Activated naive CD8-positive, alpha-beta T cell treated with anti-CD3 and anti-CD28 coated beads for 36 hours (primary cell): ENCODE measurements around the gene RNF20. TPM values are rescaled to one million over a fixed set of nuclear protein-coding genes. Genes with fewer than 3 reads are reported as not detected.

Experiments used
- DNase-seq: peaks from one replicate; pipeline ENCODE4 v3.0.0; 2021
- H3K27ac Mint-ChIP-seq: one replicate; pipeline ENCODE4 v1.8.0; 2022; ENCODE audit warnings: mild to moderate bottlenecking, moderate library complexity, mixed read lengths
- H3K27me3 Mint-ChIP-seq: one replicate; pipeline ENCODE4 v1.8.0; 2022; ENCODE audit warnings: mild to moderate bottlenecking, mixed read lengths
- H3K36me3 Mint-ChIP-seq: one replicate; pipeline ENCODE4 v1.8.0; 2021; ENCODE audit warnings: mild to moderate bottlenecking, mixed read lengths
- H3K4me1 Mint-ChIP-seq: one replicate; pipeline ENCODE4 v1.8.0; 2021; ENCODE audit warnings: mixed read lengths
- H3K4me3 Mint-ChIP-seq: one replicate; pipeline ENCODE4 v1.8.0; 2022; ENCODE audit warnings: mild to moderate bottlenecking, moderate library complexity, mixed read lengths
- H3K9me3 Mint-ChIP-seq: one replicate; pipeline ENCODE4 v1.8.0; 2022; ENCODE audit warnings: mixed read lengths
- total RNA-seq, 2 experiments: library from RNA; stranded (reverse); gene quantifications; one replicate each; pipeline ENCODE4 v1.2.3, GENCODE V29; 2021

The RNF20 gene
- 10 to 100 TPM; 39.7 to 44.2 TPM for total RNA-seq

- peak within 1 kb of the TSS; percentile 99 for H3K27ac Mint-ChIP-seq
- peak; percentile 98 for DNase-seq
- H3K27me3 Mint-ChIP-seq, result peaks cover under 1% of the 10 kb centered on the region
Measured at GRCh38 chr9:101533334-101534204, at the start of gene RNF20. TSS of gene RNF20 (plus strand) at chr9:101533853. CDS start at chr9:101535424, 1,571 bp downstream.

GRCh38 chr9:101484046-101484445 lies 49.6 kb upstream of the RNF20 start:
- Mint-ChIP-seq H3K36me3 (no peaks in the 10 kb centered on the region), H3K9me3 (no peaks in the 10 kb centered on the region), H3K27ac (no peak overlapping the region), H3K4me3 (no peak overlapping the region), H3K27me3 (peaks cover 61% of the 10 kb centered on the region), H3K4me1 (peaks cover 4% of the 10 kb centered on the region)
- DNase-seq, result no peak

More at GRCh38 chr9:101533334-101534204, at the start of gene RNF20:
- Mint-ChIP-seq H3K4me1 (peaks cover 12% of the 10 kb centered on the region), H3K36me3 (peaks cover 9% of the 10 kb centered on the region), H3K4me3 (peak within 1 kb of the TSS; percentile 89), H3K9me3 (no peaks in the 10 kb centered on the region)

- Mint-ChIP-seq H3K4me1 (peaks cover 4% of the 10 kb centered on the region), H3K36me3 (no peaks in the 10 kb centered on the region), H3K27ac (no peak overlapping the region), H3K9me3 (no peaks in the 10 kb centered on the region), H3K4me3 (no peak overlapping the region), H3K27me3 (peaks cover 61% of the 10 kb centered on the region)
- no peak for DNase-seq
Measured at GRCh38 chr9:101485924-101486692, 47.5 kb upstream of the RNF20 start.

- peaks cover 59% of the 10 kb centered on the region for H3K27me3 Mint-ChIP-seq
- H3K4me1 Mint-ChIP-seq, result peaks cover 4% of the 10 kb centered on the region
- no peaks in the 10 kb centered on the region for H3K36me3 Mint-ChIP-seq
- H3K9me3 Mint-ChIP-seq, result no peaks in the 10 kb centered on the region
- no peak overlapping the region for H3K27ac Mint-ChIP-seq
- H3K4me3 Mint-ChIP-seq, result peak overlapping the region; percentile 63
- DNase-seq, result peak; percentile 42
Measured at GRCh38 chr9:101486693-101487442, 46.8 kb upstream of the RNF20 start.

GRCh38 chr9:101487443-101487840 lies 46.2 kb upstream of the RNF20 start:
- Mint-ChIP-seq H3K27ac (no peak overlapping the region), H3K9me3 (no peaks in the 10 kb centered on the region), H3K4me3 (peak overlapping the region; percentile 9), H3K36me3 (no peaks in the 10 kb centered on the region), H3K27me3 (peaks cover 64% of the 10 kb centered on the region), H3K4me1 (peaks cover 4% of the 10 kb centered on the region)
- DNase-seq, result no peak

- Mint-ChIP-seq H3K9me3 (peaks cover 2% of the 10 kb centered on the region), H3K27ac (no peak overlapping the region), H3K27me3 (peaks cover 20% of the 10 kb centered on the region), H3K4me1 (no peaks in the 10 kb centered on the region), H3K36me3 (no peaks in the 10 kb centered on the region), H3K4me3 (no peak overlapping the region)
- no peak for DNase-seq
Measured at GRCh38 chr9:101495810-101496209, 37.8 kb upstream of the RNF20 start.

- no peak overlapping the region for H3K4me3 Mint-ChIP-seq
- H3K36me3 Mint-ChIP-seq, result no peaks in the 10 kb centered on the region
- no peak for DNase-seq
- H3K27me3 Mint-ChIP-seq, result peaks cover 13% of the 10 kb centered on the region
- no peaks in the 10 kb centered on the region for H3K4me1 Mint-ChIP-seq
- H3K27ac Mint-ChIP-seq, result no peak overlapping the region
- no peaks in the 10 kb centered on the region for H3K9me3 Mint-ChIP-seq
Measured at GRCh38 chr9:101498323-101498722, 35.3 kb upstream of the RNF20 start.

- H3K36me3 Mint-ChIP-seq, result no peaks in the 10 kb centered on the region
- no peaks in the 10 kb centered on the region for H3K9me3 Mint-ChIP-seq
- no peak overlapping the region for H3K4me3 Mint-ChIP-seq
- H3K27ac Mint-ChIP-seq, result no peak overlapping the region
- DNase-seq, result no peak
- H3K4me1 Mint-ChIP-seq, result no peaks in the 10 kb centered on the region
- peaks cover 5% of the 10 kb centered on the region for H3K27me3 Mint-ChIP-seq
Measured at GRCh38 chr9:101504188-101504587, 29.5 kb upstream of the RNF20 start.

- Mint-ChIP-seq H3K4me1 (peaks cover 2% of the 10 kb centered on the region), H3K9me3 (no peaks in the 10 kb centered on the region), H3K27me3 (no peaks in the 10 kb centered on the region), H3K4me3 (no peak overlapping the region), H3K36me3 (no peaks in the 10 kb centered on the region), H3K27ac (no peak overlapping the region)
- DNase-seq, result no peak
Measured at GRCh38 chr9:101508211-101508610, 25.4 kb upstream of the RNF20 start.

GRCh38 chr9:101509572-101509971 lies 24.1 kb upstream of the RNF20 start:
- Mint-ChIP-seq H3K9me3 (no peaks in the 10 kb centered on the region), H3K27me3 (no peaks in the 10 kb centered on the region), H3K36me3 (no peaks in the 10 kb centered on the region), H3K4me3 (no peak overlapping the region), H3K4me1 (peaks cover 2% of the 10 kb centered on the region), H3K27ac (no peak overlapping the region)
- DNase-seq, result no peak

GRCh38 chr9:101510459-101510858 lies 23.2 kb upstream of the RNF20 start:
- DNase-seq, result no peak

GRCh38 chr9:101511009-101511408 lies 22.6 kb upstream of the RNF20 start:
- H3K27me3 Mint-ChIP-seq, result no peaks in the 10 kb centered on the region
- no peaks in the 10 kb centered on the region for H3K9me3 Mint-ChIP-seq
- no peak overlapping the region for H3K27ac Mint-ChIP-seq
- peaks cover 2% of the 10 kb centered on the region for H3K4me1 Mint-ChIP-seq
- no peak overlapping the region for H3K4me3 Mint-ChIP-seq
- H3K36me3 Mint-ChIP-seq, result no peaks in the 10 kb centered on the region
- no peak for DNase-seq

More at GRCh38 chr9:101510459-101510858, 23.2 kb upstream of the RNF20 start:
- Mint-ChIP-seq H3K4me1 (peaks cover 2% of the 10 kb centered on the region), H3K4me3 (no peak overlapping the region), H3K27ac (no peak overlapping the region), H3K27me3 (no peaks in the 10 kb centered on the region), H3K9me3 (no peaks in the 10 kb centered on the region), H3K36me3 (no peaks in the 10 kb centered on the region)

GRCh38 chr9:101512116-101512515 lies 21.5 kb upstream of the RNF20 start:
- Mint-ChIP-seq H3K36me3 (no peaks in the 10 kb centered on the region), H3K4me1 (peaks cover 2% of the 10 kb centered on the region), H3K27me3 (peaks cover 7% of the 10 kb centered on the region), H3K27ac (no peak overlapping the region), H3K4me3 (no peak overlapping the region), H3K9me3 (no peaks in the 10 kb centered on the region)
- no peak for DNase-seq

GRCh38 chr9:101513351-101513750 lies 20.3 kb upstream of the RNF20 start:
- Mint-ChIP-seq H3K4me1 (peaks cover 2% of the 10 kb centered on the region), H3K9me3 (no peaks in the 10 kb centered on the region), H3K27ac (no peak overlapping the region), H3K4me3 (no peak overlapping the region), H3K27me3 (peaks cover 12% of the 10 kb centered on the region), H3K36me3 (no peaks in the 10 kb centered on the region)
- DNase-seq, result no peak

- peaks cover 2% of the 10 kb centered on the region for H3K4me1 Mint-ChIP-seq
- H3K27ac Mint-ChIP-seq, result no peak overlapping the region
- H3K4me3 Mint-ChIP-seq, result no peak overlapping the region
- peaks cover 14% of the 10 kb centered on the region for H3K27me3 Mint-ChIP-seq
- DNase-seq, result no peak
- H3K36me3 Mint-ChIP-seq, result no peaks in the 10 kb centered on the region
- peaks cover 2% of the 10 kb centered on the region for H3K9me3 Mint-ChIP-seq
Measured at GRCh38 chr9:101514071-101514470, 19.6 kb upstream of the RNF20 start.
